Measurements from ENCODE around the gene DNM2.
"Not testable (repeated sequence)": the region's sequence is repeated elsewhere in the genome, so short reads cannot be mapped to it uniquely, and the experiment has no call there.

The DNM2 gene

GRCh38 chr19:10870955-10871603 lies 153.2 kb downstream of the DNM2 start, which contains the start of gene CARM1:
Gene CARM1 (plus strand): TSS chr19:10871553. CDS start chr19:10871703, 150 bp downstream.
- DNase-seq = peak; percentile 99

DNA sequence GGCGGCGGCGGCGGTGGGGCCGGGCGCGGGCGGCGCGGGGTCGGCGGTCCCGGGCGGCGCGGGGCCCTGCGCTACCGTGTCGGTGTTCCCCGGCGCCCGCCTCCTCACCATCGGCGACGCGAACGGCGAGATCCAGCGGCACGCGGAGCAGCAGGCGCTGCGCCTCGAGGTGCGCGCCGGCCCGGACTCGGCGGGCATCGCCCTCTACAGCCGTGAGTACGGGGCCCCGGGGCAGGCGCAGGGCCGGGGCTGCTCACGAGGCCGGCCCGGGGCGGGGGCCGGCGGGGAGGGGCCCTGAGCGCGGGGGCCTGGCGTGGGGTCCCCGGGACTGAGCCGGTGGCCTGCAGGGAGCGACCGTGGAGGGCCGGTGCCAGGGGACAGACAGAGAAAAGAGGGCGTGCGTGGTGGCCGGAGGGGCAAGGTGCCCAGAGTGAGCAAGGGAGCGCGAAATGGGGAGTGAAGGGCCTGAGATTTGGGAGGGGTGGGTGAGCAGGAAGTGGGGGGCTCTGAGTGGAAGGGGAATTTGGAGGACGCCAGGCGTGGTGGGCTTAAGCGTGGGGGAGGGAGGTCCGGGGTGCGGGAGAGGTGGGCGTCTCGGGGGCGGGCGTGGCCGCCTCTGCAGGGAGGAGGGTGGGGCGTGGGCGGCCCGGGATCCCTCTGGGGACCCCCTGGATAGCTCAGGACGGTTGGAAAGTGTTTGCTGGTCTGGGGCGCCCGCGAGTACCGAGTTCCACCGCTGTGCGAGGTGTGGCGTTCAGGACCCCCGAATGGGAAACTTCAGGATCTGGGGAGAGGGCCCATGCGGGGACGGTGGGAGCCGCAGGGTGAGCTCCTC lies 154.0 kb downstream of the DNM2 start:
- peak; percentile 24 for DNase-seq

DNA sequence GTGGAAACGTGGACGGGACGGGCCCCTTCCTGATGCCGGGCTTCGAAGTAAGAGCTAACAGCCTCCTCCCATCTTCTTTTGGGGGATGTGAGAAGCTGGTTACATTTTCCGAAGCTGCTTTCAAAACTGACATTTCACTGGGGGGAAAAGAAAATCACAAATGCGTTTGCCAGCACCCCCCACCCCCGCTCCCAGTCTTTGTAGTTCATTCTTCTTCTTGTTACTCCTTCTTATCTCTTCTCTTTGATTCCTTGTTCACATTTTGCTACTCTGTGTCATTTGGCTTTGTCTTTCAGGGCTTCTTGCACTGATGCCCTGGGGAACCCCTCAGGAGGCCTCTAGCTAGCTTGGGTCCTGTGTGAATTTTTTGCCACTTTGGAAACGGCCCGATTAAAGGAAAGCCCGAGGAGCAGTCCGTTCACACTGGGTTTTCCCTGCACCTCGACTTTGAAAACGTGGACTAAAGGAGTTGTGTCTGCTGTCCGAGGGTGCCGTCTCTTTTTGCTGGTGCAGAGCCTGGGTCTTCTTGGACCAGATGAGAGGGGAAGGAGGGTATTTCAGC lies 154.7 kb downstream of the DNM2 start:
- no peak for DNase-seq

GRCh38 chr19:10874024-10874423 lies 156.1 kb downstream of the DNM2 start:
- DNase-seq = no peak

GRCh38 chr19:10876459-10877240 lies 158.8 kb downstream of the DNM2 start:
- peak; percentile 83 for DNase-seq

DNA sequence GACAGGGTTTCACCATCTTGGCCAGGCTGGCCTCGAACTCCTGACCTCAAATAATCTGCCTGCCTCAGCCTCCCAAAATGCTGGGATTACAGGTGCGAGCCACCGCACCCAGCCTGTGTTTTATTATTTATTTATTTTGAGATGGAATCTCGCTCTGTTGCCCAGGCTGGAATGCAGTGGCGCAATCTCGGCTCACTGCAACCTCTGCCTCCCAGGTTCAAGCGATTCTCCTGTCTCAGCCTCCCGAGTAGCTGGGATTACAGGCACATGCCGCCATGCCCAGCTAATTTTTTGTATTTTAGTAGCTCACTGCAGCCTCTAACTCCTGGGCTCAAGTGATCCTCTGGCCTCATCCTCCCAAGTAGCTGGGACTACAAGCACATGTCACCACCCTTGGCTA lies 159.7 kb downstream of the DNM2 start:
- DNase-seq = not testable (repeated sequence)

DNA sequence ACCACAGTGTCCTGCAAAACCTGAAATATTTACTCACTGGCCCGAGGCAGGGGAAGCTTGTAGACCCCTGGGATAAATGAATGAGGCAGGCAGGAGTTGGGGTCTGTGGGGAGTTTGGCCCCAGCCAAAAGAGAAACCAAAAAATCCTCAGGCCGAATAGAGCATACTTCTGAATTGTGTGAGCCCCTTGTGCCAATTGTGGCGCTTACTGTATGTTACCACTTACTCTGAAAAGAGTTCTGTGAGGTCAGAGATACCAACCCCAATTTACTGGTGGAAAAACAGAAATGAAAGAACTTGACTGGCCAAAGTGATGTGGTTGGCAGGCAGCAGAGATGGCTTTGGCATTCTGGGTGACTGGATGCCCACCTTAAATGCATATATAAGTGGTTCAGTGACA lies 160.4 kb downstream of the DNM2 start:
- no peak for DNase-seq
